Measurements from ENCODE around the gene TCERG1L.

The TCERG1L gene

GRCh38 chr10:131077031-131077430 is 234.5 kb downstream of the TCERG1L start:
- Histone ChIP-seq H3K36me3 (ENCODE audit: control insufficient read depth in 2 of 2, insufficient read depth in 2 of 2, low read length in 2 of 2) (no peaks in the 10 kb centered on the region), H3K27me3 (ENCODE audit: control insufficient read depth in 1 of 2, insufficient read depth in 2 of 2, low read length in 2 of 2) (peaks cover 0 to 3% of the 10 kb centered on the region in 2 donors), H3K4me1 (ENCODE audit: control insufficient read depth, insufficient read depth, low read length) (no peaks in the 10 kb centered on the region), H3K9ac (ENCODE audit: low read length in 2 of 2) (no peak overlapping the region), H3K4me3 (ENCODE audit: low read length in 2 of 2) (no peak overlapping the region), H3K9me3 (ENCODE audit: control insufficient read depth in 2 of 2, low read length in 2 of 2) (no peaks in the 10 kb centered on the region), H3K27ac (ENCODE audit: low read length) (no peak overlapping the region)

GRCh38 chr10:131076356-131076755 is 235.2 kb downstream of the TCERG1L start:
- Histone ChIP-seq H3K4me1 (ENCODE audit: control insufficient read depth, insufficient read depth, low read length) (no peaks in the 10 kb centered on the region), H3K9me3 (ENCODE audit: control insufficient read depth in 2 of 2, low read length in 2 of 2) (no peaks in the 10 kb centered on the region), H3K27ac (ENCODE audit: low read length) (no peak overlapping the region), H3K4me3 (ENCODE audit: low read length in 2 of 2) (no peak overlapping the region), H3K9ac (ENCODE audit: low read length in 2 of 2) (no peak overlapping the region), H3K36me3 (ENCODE audit: control insufficient read depth in 2 of 2, insufficient read depth in 2 of 2, low read length in 2 of 2) (no peaks in the 10 kb centered on the region), H3K27me3 (ENCODE audit: control insufficient read depth in 1 of 2, insufficient read depth in 2 of 2, low read length in 2 of 2) (peaks cover 0 to under 1% of the 10 kb centered on the region in 2 donors)

- Histone ChIP-seq H3K9me3 (ENCODE audit: control insufficient read depth in 2 of 2, low read length in 2 of 2) (no peaks in the 10 kb centered on the region), H3K9ac (ENCODE audit: low read length in 2 of 2) (no peak overlapping the region), H3K27me3 (ENCODE audit: control insufficient read depth in 1 of 2, insufficient read depth in 2 of 2, low read length in 2 of 2) (no peaks in the 10 kb centered on the region), H3K36me3 (ENCODE audit: control insufficient read depth in 2 of 2, insufficient read depth in 2 of 2, low read length in 2 of 2) (no peaks in the 10 kb centered on the region), H3K4me3 (ENCODE audit: low read length in 2 of 2) (no peak overlapping the region), H3K4me1 (ENCODE audit: control insufficient read depth, insufficient read depth, low read length) (no peaks in the 10 kb centered on the region), H3K27ac (ENCODE audit: low read length) (no peak overlapping the region)
Observed at GRCh38 chr10:131075218-131075770, 236.2 kb downstream of the TCERG1L start.

DNA sequence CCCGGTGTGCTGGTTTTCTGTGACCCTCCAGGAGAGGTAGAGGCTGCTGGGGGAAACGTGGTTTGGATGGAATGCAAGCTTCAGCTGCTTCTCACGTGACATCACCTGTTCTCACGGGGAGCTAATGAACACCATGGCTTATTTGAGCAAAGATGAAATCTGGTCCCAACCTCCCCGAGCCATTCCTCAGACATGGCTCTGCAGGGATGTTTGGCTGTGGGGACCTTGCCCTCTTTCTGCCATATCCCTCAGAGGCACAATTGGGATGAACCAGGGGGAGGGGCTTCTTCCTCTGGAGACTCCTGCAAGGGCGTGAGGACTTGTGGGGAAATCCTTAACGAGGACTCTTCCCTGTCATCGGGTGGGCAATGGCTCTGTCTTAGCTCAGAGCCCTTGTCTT is 236.8 kb downstream of the TCERG1L start:
- Histone ChIP-seq H3K9ac (ENCODE audit: low read length in 2 of 2) (no peak overlapping the region), H3K4me1 (ENCODE audit: control insufficient read depth, insufficient read depth, low read length) (no peaks in the 10 kb centered on the region), H3K4me3 (ENCODE audit: low read length in 2 of 2) (no peak overlapping the region), H3K27ac (ENCODE audit: low read length) (no peak overlapping the region), H3K9me3 (ENCODE audit: control insufficient read depth in 2 of 2, low read length in 2 of 2) (no peaks in the 10 kb centered on the region), H3K36me3 (ENCODE audit: control insufficient read depth in 2 of 2, insufficient read depth in 2 of 2, low read length in 2 of 2) (no peaks in the 10 kb centered on the region), H3K27me3 (ENCODE audit: control insufficient read depth in 1 of 2, insufficient read depth in 2 of 2, low read length in 2 of 2) (no peaks in the 10 kb centered on the region)

DNA sequence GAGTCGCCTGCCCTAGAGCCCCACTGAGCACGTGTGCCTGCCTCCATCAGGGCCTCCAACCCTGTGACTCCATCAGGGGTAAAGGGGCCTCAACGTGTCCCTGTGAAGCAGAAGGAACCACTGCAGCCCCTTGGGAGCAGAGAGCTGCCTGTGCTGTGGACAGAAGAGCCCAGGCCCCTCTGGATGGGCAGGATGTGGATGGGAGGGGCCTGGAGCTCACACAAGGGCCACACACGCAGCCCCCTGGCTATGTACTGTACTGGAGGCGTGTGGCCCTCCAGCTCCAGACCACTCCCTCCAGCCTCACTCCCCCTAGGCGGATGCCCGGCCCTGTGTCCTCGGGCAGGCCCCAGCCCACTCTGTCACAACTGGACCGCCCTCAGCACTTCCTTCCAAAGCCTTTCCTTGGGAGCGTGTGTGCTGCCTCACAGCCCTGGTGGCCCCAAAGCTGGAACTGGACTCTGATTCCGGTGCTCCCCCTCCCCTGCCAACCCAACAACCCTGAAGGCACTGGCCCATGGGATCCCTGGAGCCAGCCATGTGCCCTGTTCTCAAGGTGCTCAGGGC is 238.0 kb downstream of the TCERG1L start:
- Histone ChIP-seq H3K9ac (ENCODE audit: low read length in 2 of 2) (no peak overlapping the region), H3K27ac (ENCODE audit: low read length) (no peak overlapping the region), H3K4me3 (ENCODE audit: low read length in 2 of 2) (no peak overlapping the region), H3K36me3 (ENCODE audit: control insufficient read depth in 2 of 2, insufficient read depth in 2 of 2, low read length in 2 of 2) (no peaks in the 10 kb centered on the region), H3K9me3 (ENCODE audit: control insufficient read depth in 2 of 2, low read length in 2 of 2) (no peaks in the 10 kb centered on the region), H3K4me1 (ENCODE audit: control insufficient read depth, insufficient read depth, low read length) (no peaks in the 10 kb centered on the region), H3K27me3 (ENCODE audit: control insufficient read depth in 1 of 2, insufficient read depth in 2 of 2, low read length in 2 of 2) (no peaks in the 10 kb centered on the region)

DNA sequence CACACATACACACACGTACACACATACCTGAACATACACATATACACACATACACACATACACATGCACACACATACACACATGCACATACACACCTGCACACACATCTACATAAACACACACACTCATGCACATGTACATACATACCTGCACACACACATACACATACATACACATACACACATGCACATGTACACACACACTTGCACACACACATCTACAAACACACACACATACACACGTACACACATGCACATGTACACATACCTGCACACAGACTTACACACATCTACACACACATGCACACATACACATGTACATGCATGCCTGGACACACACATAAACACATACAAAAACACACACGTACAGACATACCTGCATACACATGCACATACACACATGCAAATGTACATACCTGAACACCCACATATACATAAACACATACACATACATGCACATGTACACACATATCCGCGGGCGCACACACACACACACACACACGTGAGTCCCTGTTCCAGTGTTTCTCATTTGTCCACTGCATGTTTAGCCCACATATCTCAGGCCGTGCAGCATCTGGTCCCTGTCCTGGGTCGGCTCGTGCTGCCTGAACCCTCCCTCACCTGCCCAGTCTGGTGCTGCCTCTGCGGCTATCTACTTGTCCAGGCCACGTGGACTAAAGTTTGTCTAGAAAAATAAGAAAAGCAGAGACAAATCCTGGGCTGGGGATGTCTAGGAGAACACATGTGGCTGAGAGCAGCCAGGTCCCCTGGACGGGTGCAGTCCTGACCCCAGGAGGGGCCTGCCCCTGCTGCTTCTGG is 238.7 kb downstream of the TCERG1L start:
- H3K9ac ChIP-seq (ENCODE audit: low read length in 2 of 2) = no peak overlapping the region
- no peak overlapping the region for H3K4me3 ChIP-seq (ENCODE audit: low read length in 2 of 2)
- no peaks in the 10 kb centered on the region for H3K36me3 ChIP-seq (ENCODE audit: control insufficient read depth in 2 of 2, insufficient read depth in 2 of 2, low read length in 2 of 2)

DNA sequence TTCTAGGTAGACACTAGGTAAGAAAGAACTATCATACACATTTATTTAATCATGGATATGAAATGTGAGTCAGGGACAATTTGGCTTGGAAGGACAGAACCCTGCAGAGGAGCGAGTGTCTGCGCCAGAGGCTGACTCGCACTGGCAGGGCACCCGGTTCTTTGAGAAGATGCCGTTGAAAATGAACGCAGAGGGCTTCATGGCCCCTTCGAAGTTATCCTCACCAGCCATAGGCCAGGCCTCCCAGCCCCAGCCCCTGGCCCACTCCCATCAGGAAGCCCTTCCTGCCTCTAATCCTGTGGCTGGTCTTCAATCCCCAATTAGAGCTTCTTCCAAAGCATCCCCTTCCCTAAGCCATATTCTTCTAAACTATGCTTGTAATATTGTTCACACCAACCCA is 239.8 kb downstream of the TCERG1L start:
- Histone ChIP-seq H3K9ac (ENCODE audit: low read length in 2 of 2) (no peak overlapping the region), H3K36me3 (ENCODE audit: control insufficient read depth in 2 of 2, insufficient read depth in 2 of 2, low read length in 2 of 2) (no peaks in the 10 kb centered on the region), H3K27me3 (ENCODE audit: control insufficient read depth in 1 of 2, insufficient read depth in 2 of 2, low read length in 2 of 2) (peaks cover 3 to 7% of the 10 kb centered on the region in 2 donors), H3K4me1 (ENCODE audit: control insufficient read depth, insufficient read depth, low read length) (no peaks in the 10 kb centered on the region), H3K4me3 (ENCODE audit: low read length in 2 of 2) (no peak overlapping the region), H3K9me3 (ENCODE audit: control insufficient read depth in 2 of 2, low read length in 2 of 2) (no peaks in the 10 kb centered on the region), H3K27ac (ENCODE audit: low read length) (no peak overlapping the region)

More for the DNA sequence above, 238.7 kb downstream of the TCERG1L start:
- Histone ChIP-seq H3K9me3 (ENCODE audit: control insufficient read depth in 2 of 2, low read length in 2 of 2) (no peaks in the 10 kb centered on the region), H3K4me1 (ENCODE audit: control insufficient read depth, insufficient read depth, low read length) (no peaks in the 10 kb centered on the region), H3K27ac (ENCODE audit: low read length) (no peak overlapping the region), H3K27me3 (ENCODE audit: control insufficient read depth in 1 of 2, insufficient read depth in 2 of 2, low read length in 2 of 2) (peaks cover 0 to 5% of the 10 kb centered on the region in 2 donors)

- H3K9me3 ChIP-seq (ENCODE audit: control insufficient read depth in 2 of 2, low read length in 2 of 2) = no peaks in the 10 kb centered on the region
- H3K4me3 ChIP-seq (ENCODE audit: low read length in 2 of 2) = no peak overlapping the region
- no peak overlapping the region for H3K9ac ChIP-seq (ENCODE audit: low read length in 2 of 2)
- H3K36me3 ChIP-seq (ENCODE audit: control insufficient read depth in 2 of 2, insufficient read depth in 2 of 2, low read length in 2 of 2) = no peaks in the 10 kb centered on the region
- no peak overlapping the region for H3K27ac ChIP-seq (ENCODE audit: low read length)
- H3K27me3 ChIP-seq (ENCODE audit: control insufficient read depth in 1 of 2, insufficient read depth in 2 of 2, low read length in 2 of 2) = peaks cover 3 to 7% of the 10 kb centered on the region in 2 donors
- H3K4me1 ChIP-seq (ENCODE audit: control insufficient read depth, insufficient read depth, low read length) = no peaks in the 10 kb centered on the region
Observed at GRCh38 chr10:131070856-131071255, 240.7 kb downstream of the TCERG1L start.

DNA sequence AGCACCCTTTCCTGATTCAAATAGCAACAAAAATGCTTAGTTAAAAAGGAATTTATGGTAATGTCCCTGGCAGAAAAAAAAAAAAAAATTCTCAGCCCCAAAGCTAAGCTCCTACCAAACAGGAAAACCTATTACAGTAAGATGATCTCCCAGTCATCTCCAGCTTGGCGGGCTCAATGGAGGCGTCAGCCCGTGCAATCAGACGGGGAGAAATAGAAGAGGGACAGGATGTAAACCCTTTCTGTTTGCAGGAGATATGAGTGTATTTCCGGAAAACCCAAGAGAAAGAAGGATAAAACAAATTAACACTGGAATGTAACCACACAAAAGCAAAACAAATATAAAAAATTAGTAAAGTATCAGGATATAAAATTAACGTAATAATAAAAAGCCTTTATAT is 242.8 kb downstream of the TCERG1L start:
- Histone ChIP-seq H3K27ac (ENCODE audit: low read length) (no peak overlapping the region), H3K36me3 (ENCODE audit: control insufficient read depth in 2 of 2, insufficient read depth in 2 of 2, low read length in 2 of 2) (no peaks in the 10 kb centered on the region), H3K9me3 (ENCODE audit: control insufficient read depth in 2 of 2, low read length in 2 of 2) (no peaks in the 10 kb centered on the region), H3K9ac (ENCODE audit: low read length in 2 of 2) (no peak overlapping the region), H3K27me3 (ENCODE audit: control insufficient read depth in 1 of 2, insufficient read depth in 2 of 2, low read length in 2 of 2) (peaks cover 3 to 7% of the 10 kb centered on the region in 2 donors), H3K4me3 (ENCODE audit: low read length in 2 of 2) (no peak overlapping the region), H3K4me1 (ENCODE audit: control insufficient read depth, insufficient read depth, low read length) (no peaks in the 10 kb centered on the region)

- Histone ChIP-seq H3K4me1 (ENCODE audit: control insufficient read depth, insufficient read depth, low read length) (no peaks in the 10 kb centered on the region), H3K27me3 (ENCODE audit: control insufficient read depth in 1 of 2, insufficient read depth in 2 of 2, low read length in 2 of 2) (peaks cover 3 to 7% of the 10 kb centered on the region in 2 donors), H3K27ac (ENCODE audit: low read length) (no peak overlapping the region), H3K9me3 (ENCODE audit: control insufficient read depth in 2 of 2, low read length in 2 of 2) (no peaks in the 10 kb centered on the region), H3K4me3 (ENCODE audit: low read length in 2 of 2) (no peak overlapping the region), H3K36me3 (ENCODE audit: control insufficient read depth in 2 of 2, insufficient read depth in 2 of 2, low read length in 2 of 2) (no peaks in the 10 kb centered on the region), H3K9ac (ENCODE audit: low read length in 2 of 2) (no peak overlapping the region)
Observed at GRCh38 chr10:131068311-131068710, 243.2 kb downstream of the TCERG1L start.

GRCh38 chr10:131067690-131068089 is 243.8 kb downstream of the TCERG1L start:
- no peaks in the 10 kb centered on the region for H3K9me3 ChIP-seq (ENCODE audit: control insufficient read depth in 2 of 2, low read length in 2 of 2)
- H3K4me1 ChIP-seq (ENCODE audit: control insufficient read depth, insufficient read depth, low read length) = no peaks in the 10 kb centered on the region
- H3K27ac ChIP-seq (ENCODE audit: low read length) = no peak overlapping the region
- H3K36me3 ChIP-seq (ENCODE audit: control insufficient read depth in 2 of 2, insufficient read depth in 2 of 2, low read length in 2 of 2) = no peaks in the 10 kb centered on the region
- H3K4me3 ChIP-seq (ENCODE audit: low read length in 2 of 2) = no peak overlapping the region
- H3K9ac ChIP-seq (ENCODE audit: low read length in 2 of 2) = no peak overlapping the region
- H3K27me3 ChIP-seq (ENCODE audit: control insufficient read depth in 1 of 2, insufficient read depth in 2 of 2, low read length in 2 of 2) = peaks cover 3 to 7% of the 10 kb centered on the region in 2 donors

All from stomach smooth muscle (tissue), 2 donors.